Activated CD4-positive, CD25-positive, alpha-beta regulatory T cell treated with anti-CD3 and anti-CD28 coated beads, Interleukin-2, amount 50 U/mL, for 72 hours (primary cell): ENCODE data around the gene GLOD5.
A peak's percentile ranks its signal among the peaks of the same experiment; 100 is the strongest.
"Not testable (repeated sequence)": the region's sequence is repeated elsewhere in the genome, so short reads cannot be mapped to it uniquely, and the experiment has no call there.

Source experiments
- DNase-seq: peaks from one replicate; pipeline ENCODE4 v3.0.0; 2021

GLOD5 gene

GRCh38 chrX:48798318-48798717 lies 36.8 kb downstream of the GLOD5 start:
- DNase-seq, result no peak

- no peak for DNase-seq
Observed at GRCh38 chrX:48800574-48801279, 39.2 kb downstream of the GLOD5 start.

GRCh38 chrX:48801280-48802088 lies 39.9 kb downstream of the GLOD5 start, which contains the start of gene HDAC6:
TSS of gene HDAC6 (plus strand) at chrX:48802067. CDS start at chrX:48802693, 626 bp downstream.
- DNase-seq, result peak; percentile 90

GRCh38 chrX:48802089-48802904 lies 40.8 kb downstream of the GLOD5 start:
- DNase-seq, result peak; percentile 72

GRCh38 chrX:48802905-48803200 lies 41.3 kb downstream of the GLOD5 start:
- no peak for DNase-seq

- DNase-seq, result no peak
Observed at GRCh38 chrX:48806081-48806480, 44.5 kb downstream of the GLOD5 start.

GRCh38 chrX:48813644-48814043 lies 52.1 kb downstream of the GLOD5 start:
- no peak for DNase-seq

- DNase-seq, result no peak
Observed at GRCh38 chrX:48814722-48815121, 53.2 kb downstream of the GLOD5 start.

GRCh38 chrX:48815266-48815665 lies 53.7 kb downstream of the GLOD5 start:
- DNase-seq, result no peak

GRCh38 chrX:48816014-48816810 lies 54.7 kb downstream of the GLOD5 start:
- no peak for DNase-seq

GRCh38 chrX:48818098-48818497 lies 56.6 kb downstream of the GLOD5 start:
- no peak for DNase-seq

GRCh38 chrX:48818866-48819265 lies 57.3 kb downstream of the GLOD5 start:
- DNase-seq, result no peak

GRCh38 chrX:48819394-48819793 lies 57.8 kb downstream of the GLOD5 start:
- not testable (repeated sequence) for DNase-seq

GRCh38 chrX:48823053-48823452 lies 61.5 kb downstream of the GLOD5 start:
- DNase-seq, result no peak
